HL-60 (cell line): ENCODE data around the gene ADD3.

Source experiments
- DNase-seq, 2 experiments: peaks; one replicate each; pipeline ENCODE4 v3.0.0-alpha.2; 2010 to 2020; ENCODE audit warnings: low read depth in 1 of 2, low spot score in 1 of 2
- H3K27ac ChIP-seq: fragments of 250-450 bp; sonication (Bioruptor Pico); replicated peaks from 2 replicates; pipeline ENCODE4 v1.5.1; 2020; ENCODE audit warnings: mild to moderate bottlenecking, moderate library complexity
- H3K27me3 ChIP-seq: fragments of 250-450 bp; sonication (Bioruptor Pico); 2 replicates; pipeline ENCODE4 v1.5.1; 2021; ENCODE audit warnings: mild to moderate bottlenecking, moderate library complexity; ENCODE audit not compliant: insufficient read depth, poor library complexity, severe bottlenecking
- H3K4me3 ChIP-seq: replicated peaks from 2 replicates; pipeline ENCODE4 v1.5.1; 2011; ENCODE audit warnings: mild to moderate bottlenecking, control low read depth, low read length; ENCODE audit not compliant: insufficient read depth
- GABPA ChIP-seq: IDR thresholded peaks from 2 replicates; pipeline ENCODE4 v1.6.1; 2012; ENCODE audit warnings: low read depth
- POLR2AphosphoS5 ChIP-seq: IDR thresholded peaks from 2 replicates; pipeline ENCODE4 v1.6.1; 2012; ENCODE audit warnings: low read depth
- SPI1 ChIP-seq: IDR thresholded peaks from 2 replicates; pipeline ENCODE4 v1.6.1; 2012; ENCODE audit warnings: low read depth, mild to moderate bottlenecking, borderline replicate concordance
- TF ChIP-seq, protein P1 (sequence below): IDR thresholded peaks from 2 replicates; pipeline ENCODE4 v1.6.1; 2012; ENCODE audit warnings: low read depth; ENCODE audit not compliant: insufficient replicate concordance
- TF ChIP-seq, protein P2 (sequence below): IDR thresholded peaks from one replicate; pipeline ENCODE4 v1.5.1; 2011; ENCODE audit warnings: low read length, control low read depth, inconsistent platforms; ENCODE audit not compliant: insufficient read depth

The ADD3 gene

DNA sequence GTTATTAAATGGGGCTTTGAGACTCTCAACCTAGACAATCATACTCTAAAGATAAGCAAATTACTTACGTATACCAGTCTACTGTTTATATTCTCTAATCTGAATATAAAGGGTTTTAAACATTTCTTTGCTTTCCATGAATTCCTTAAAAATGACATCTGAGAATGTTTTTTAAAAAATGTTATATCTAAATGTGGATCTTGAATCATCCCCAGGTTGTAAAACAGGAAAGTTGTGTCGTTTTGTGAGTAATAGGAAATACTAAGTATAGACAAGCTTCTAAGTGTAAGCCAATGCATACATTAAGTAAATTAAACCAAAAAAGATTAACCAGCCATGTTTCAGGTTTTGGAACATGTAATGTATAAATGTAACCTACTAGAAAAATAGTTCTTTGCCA lies 26.8 kb downstream of the ADD3 start:
- TF ChIP-seq SPI1, result no peak
- DNase-seq, result no peak
- no peak overlapping the region for H3K4me3 ChIP-seq
- no peaks in the 10 kb centered on the region for H3K27me3 ChIP-seq
- H3K27ac ChIP-seq, result no peak overlapping the region

DNA sequence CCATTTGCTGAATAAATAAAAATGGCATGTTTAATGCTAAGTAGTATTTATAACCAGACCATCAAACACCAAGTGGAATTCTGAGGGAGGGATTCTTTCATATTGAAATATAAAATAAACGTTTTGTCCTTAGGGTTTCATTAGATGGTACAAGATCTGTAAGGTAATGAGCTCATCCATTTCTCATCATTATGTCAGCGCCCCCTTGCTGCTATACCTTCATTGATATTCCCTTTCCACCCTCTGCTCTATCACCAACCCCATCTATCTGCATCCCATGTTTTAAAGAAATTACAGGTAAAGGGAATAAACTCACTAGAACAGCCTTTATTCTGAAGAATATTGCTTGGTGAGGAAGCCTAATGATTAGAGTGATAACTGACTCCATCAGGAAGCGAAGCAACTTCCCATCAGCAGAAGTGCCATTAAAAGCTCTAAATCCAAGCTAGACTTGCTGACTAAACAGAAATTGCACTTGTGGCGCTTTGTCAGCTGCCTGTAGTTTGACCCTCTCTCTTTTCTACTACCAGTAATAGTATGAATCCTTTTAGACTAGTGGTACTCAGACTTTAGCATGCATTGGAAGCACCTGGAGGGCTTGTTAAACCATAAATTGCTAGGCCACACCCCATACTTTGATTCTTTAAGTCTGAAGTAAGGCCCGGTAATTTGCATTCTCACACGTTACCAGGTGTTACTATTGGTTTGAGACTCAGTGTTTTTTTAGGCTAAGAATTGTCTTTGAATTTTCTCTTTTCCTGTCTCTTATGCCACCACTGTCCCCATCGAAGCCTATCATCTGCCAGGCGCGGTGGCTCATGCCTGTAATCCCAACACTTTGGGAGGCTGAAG lies 27.5 kb downstream of the ADD3 start:
- no peak for TF ChIP-seq GABPA
- TF ChIP-seq SPI1, result no peak
- no peak for TF ChIP-seq POLR2AphosphoS5
- TF ChIP-seq, protein P1, sequence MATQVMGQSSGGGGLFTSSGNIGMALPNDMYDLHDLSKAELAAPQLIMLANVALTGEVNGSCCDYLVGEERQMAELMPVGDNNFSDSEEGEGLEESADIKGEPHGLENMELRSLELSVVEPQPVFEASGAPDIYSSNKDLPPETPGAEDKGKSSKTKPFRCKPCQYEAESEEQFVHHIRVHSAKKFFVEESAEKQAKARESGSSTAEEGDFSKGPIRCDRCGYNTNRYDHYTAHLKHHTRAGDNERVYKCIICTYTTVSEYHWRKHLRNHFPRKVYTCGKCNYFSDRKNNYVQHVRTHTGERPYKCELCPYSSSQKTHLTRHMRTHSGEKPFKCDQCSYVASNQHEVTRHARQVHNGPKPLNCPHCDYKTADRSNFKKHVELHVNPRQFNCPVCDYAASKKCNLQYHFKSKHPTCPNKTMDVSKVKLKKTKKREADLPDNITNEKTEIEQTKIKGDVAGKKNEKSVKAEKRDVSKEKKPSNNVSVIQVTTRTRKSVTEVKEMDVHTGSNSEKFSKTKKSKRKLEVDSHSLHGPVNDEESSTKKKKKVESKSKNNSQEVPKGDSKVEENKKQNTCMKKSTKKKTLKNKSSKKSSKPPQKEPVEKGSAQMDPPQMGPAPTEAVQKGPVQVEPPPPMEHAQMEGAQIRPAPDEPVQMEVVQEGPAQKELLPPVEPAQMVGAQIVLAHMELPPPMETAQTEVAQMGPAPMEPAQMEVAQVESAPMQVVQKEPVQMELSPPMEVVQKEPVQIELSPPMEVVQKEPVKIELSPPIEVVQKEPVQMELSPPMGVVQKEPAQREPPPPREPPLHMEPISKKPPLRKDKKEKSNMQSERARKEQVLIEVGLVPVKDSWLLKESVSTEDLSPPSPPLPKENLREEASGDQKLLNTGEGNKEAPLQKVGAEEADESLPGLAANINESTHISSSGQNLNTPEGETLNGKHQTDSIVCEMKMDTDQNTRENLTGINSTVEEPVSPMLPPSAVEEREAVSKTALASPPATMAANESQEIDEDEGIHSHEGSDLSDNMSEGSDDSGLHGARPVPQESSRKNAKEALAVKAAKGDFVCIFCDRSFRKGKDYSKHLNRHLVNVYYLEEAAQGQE, result no peak
- TF ChIP-seq, protein P2, sequence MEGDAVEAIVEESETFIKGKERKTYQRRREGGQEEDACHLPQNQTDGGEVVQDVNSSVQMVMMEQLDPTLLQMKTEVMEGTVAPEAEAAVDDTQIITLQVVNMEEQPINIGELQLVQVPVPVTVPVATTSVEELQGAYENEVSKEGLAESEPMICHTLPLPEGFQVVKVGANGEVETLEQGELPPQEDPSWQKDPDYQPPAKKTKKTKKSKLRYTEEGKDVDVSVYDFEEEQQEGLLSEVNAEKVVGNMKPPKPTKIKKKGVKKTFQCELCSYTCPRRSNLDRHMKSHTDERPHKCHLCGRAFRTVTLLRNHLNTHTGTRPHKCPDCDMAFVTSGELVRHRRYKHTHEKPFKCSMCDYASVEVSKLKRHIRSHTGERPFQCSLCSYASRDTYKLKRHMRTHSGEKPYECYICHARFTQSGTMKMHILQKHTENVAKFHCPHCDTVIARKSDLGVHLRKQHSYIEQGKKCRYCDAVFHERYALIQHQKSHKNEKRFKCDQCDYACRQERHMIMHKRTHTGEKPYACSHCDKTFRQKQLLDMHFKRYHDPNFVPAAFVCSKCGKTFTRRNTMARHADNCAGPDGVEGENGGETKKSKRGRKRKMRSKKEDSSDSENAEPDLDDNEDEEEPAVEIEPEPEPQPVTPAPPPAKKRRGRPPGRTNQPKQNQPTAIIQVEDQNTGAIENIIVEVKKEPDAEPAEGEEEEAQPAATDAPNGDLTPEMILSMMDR, result no peak
- no peak overlapping the region for H3K4me3 ChIP-seq
- DNase-seq, result no peak
- H3K27me3 ChIP-seq, result no peaks in the 10 kb centered on the region
- no peak overlapping the region for H3K27ac ChIP-seq

DNA sequence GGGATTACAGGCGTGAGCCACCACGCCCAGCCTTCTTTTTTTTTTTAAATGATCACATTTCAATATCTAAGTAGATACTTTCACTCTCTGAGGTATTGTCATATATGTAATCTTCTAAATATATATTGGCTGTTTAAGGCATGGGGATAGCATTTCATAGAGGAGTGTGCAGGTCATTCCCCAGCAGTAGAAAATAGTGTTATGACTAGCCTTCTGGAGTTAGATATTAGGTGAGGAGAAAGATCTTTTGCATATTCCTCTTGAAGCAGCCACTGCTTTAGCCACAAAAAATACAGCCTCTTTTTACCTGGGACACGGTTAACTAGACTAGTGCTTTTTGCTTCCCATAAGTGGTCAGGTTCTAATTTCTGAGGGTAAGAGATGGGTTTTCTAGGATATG lies 28.9 kb downstream of the ADD3 start:
- H3K4me3 ChIP-seq, result no peak overlapping the region

More for the DNA sequence above, 28.9 kb downstream of the ADD3 start:
- TF ChIP-seq, protein P2, result no peak
- no peak for TF ChIP-seq POLR2AphosphoS5
- TF ChIP-seq, protein P1, result no peak
- TF ChIP-seq SPI1, result no peak
- no peak for TF ChIP-seq GABPA
- DNase-seq, result no peak
- H3K27ac ChIP-seq, result no peak overlapping the region
- no peaks in the 10 kb centered on the region for H3K27me3 ChIP-seq
